GM18505 (cell line): ENCODE results near the gene UBE2E2.

Experiments
- ATAC-seq: cut with Tn5 transposase; IDR thresholded peaks from one replicate; pipeline ENCODE4 v1.9.1; 2021; ENCODE audit not compliant: unreplicated experiment
- POLR2A ChIP-seq: IDR thresholded peaks from 4 replicates; pipeline ENCODE4 v1.6.1; 2011; ENCODE audit warnings: borderline replicate concordance; ENCODE audit not compliant: insufficient read depth, insufficient read length; ENCODE audit errors: extremely low read depth

UBE2E2 gene

DNA sequence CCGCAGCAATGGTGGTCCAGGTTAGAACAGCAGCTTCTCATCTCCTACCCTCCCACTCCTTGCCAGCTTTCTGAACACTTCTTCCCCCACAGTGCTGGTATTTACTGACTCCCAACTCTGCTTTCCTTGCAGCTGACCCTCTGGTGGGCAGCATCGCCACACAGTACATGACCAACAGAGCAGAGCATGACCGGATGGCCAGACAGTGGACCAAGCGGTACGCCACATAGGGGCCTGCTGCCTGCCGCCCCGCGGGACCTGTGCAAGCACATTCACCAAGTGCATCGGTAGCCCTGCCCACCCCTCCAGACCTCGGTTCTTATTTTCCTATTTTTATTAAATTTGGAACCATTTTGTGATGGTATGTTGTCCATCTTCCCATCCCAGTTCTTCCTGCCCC, 386.5 kb downstream of the UBE2E2 start:
- ATAC-seq, result no peak
- no peak for TF ChIP-seq POLR2A

- peak; percentile 68 for ATAC-seq
- no peak for TF ChIP-seq POLR2A
Measured at GRCh38 chr3:23590424-23591273, 387.5 kb downstream of the UBE2E2 start.

DNA sequence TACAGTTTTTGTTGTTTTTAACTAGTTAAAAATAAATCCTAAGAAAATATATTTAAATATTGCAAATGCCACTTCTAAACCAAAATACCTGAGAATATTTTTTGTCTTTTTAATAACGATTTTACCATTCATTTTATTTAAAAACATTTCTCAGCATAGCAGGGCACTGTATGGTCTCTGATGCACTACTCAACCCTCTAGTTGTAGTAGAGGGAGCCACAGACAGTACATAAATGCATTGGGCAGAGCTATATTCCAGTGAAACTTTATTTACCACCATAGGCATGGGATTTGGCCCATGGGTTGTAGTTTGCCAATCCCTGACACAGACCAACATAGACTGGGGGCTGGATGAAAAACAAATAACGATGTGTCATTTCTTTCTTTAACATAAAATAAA, 388.2 kb downstream of the UBE2E2 start:
- no peak for ATAC-seq
- TF ChIP-seq POLR2A, result no peak

- peak; percentile 54 for ATAC-seq
- TF ChIP-seq POLR2A, result no peak
Measured at GRCh38 chr3:23592961-23593931, 390.1 kb downstream of the UBE2E2 start.

DNA sequence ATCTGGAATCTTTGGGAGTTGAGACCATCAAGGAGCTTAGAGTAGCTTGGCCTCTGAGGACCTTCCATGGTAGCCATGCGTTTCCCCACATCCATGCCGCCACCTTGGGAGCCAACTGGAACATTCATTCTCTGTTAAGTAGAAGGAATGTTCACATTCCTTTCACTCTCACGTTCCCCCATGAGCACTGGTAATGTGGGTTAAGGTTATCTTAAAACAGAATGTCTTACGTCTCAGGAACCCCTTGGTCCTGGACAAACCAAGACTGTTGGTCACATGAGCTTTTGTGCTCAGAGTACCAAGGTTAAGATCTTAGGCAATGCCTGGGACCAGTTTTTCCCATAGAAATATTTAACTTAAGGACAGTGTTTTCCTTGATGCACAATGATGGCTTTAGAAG, 390.9 kb downstream of the UBE2E2 start:
- TF ChIP-seq POLR2A, result no peak
- ATAC-seq, result no peak

DNA sequence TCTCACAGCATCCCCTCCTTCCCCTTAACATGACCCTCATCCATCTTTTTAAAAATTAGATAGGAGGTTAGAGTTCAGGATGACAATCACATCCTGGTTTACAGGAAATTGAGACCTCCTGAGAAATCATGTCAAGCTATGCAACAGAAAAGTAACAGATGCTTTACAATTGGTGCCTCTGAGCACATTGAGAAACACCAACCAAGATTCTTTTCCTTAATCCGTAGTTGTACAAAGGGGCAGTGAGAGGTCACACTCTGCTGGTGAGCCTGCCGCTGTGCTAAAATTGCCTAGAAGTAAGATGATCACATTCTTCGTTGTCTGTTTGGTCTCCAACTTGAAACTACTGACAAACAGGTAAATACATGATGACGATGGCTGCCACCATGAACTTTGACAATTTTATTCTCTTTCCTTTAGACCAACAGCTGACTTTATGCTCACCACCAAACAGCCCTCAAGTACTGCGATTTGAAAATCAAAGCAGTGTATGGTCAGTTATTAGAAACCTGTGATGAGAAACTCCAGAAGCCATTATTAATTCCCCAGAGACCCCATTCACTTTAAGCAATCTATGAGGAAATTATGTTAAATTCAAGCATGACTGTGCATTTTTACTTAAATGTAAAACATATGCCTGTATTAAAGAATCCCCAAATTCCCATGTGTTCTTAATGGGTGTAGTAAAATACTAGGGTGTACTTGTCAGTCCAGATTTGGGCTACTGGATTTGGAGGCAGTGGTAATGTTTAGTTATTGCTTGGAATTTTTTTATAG, 392.0 kb downstream of the UBE2E2 start:
- TF ChIP-seq POLR2A, result no peak
- ATAC-seq, result no peak

- no peak for TF ChIP-seq POLR2A
- ATAC-seq, result no peak
Measured at GRCh38 chr3:23595851-23596250, 392.7 kb downstream of the UBE2E2 start.

- no peak for TF ChIP-seq POLR2A
- no peak for ATAC-seq
Measured at GRCh38 chr3:23600167-23600871, 397.2 kb downstream of the UBE2E2 start.

DNA sequence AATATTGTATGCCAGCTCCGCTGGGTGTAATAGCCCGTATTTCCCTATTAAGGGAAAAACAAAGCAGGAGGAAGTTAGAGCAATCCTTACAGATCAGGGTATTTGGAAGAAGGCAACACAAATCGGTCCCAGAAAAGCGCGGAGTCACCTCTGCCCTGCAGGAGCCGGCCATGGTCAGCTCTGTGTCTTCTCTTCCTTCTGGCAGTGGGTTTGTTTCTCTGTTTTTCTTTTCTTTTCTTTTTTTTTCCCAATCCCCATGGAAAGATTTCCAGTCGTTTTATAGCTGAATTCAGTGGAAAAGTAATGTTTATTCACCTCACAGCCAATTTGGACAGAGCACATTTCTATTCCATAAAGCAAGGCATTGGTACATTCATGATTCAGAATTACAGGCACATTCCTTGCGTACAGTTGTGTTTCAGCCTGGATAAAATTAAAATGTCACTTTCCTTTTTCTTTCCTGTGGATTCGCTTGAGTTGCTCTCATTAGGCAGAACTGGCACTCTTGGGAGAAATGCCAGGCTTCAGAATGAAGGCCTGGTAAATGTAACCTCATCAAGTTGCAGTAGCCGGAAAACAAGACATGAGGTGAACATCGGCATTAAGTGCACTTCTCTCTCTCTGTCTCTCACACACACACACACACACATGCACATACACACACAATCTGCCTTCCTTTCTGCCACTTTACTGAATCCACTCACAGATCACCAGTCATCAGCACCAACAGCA, 398.1 kb downstream of the UBE2E2 start:
- no peak for ATAC-seq

GRCh38 chr3:23602971-23603370, 399.8 kb downstream of the UBE2E2 start:
- TF ChIP-seq POLR2A, result no peak
- no peak for ATAC-seq

More for the DNA sequence above, 398.1 kb downstream of the UBE2E2 start:
- TF ChIP-seq POLR2A, result no peak

DNA sequence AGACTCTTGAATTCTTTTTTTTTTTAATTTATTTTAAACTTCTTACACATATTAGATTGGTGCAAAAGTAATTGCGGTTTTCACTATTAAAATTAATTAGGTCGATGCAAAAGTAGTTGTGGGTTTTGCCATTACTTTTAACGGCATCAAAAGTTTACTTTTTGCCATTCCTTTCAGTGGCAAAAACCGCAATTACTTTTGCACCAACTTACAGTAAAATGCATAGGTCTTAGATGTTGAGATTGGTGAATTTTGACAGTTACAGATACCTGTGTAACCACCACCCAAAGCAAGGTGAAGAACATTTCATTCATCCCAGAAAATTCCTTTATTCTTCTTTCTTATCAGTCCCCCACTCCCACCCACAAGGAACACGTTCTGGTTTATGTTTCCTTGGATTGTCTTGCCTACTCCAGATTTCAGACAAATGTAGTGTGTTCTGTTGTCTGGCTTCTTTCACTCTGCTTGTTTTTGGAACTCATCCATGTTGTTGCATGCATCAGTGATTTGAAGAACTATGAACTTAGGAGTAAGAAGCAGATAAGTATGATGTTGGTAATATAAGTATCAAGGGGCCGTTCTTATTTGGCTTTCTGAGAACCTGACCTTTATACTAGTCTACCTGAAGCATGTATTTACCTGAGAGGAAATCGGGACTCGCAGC, 404.2 kb downstream of the UBE2E2 start:
- no peak for TF ChIP-seq POLR2A
- no peak for ATAC-seq
